GM23248 (cell line): Measurements from ENCODE around the gene ANKRD63.

Experiments
- EZH2 ChIP-seq: fragments of 200-600 bp; sonication (generic); IDR thresholded peaks from 2 replicates; pipeline ENCODE4 v1.6.1; 2018; ENCODE audit warnings: antibody characterized with exemption, mild to moderate bottlenecking; ENCODE audit not compliant: insufficient read depth, poor library complexity, severe bottlenecking
- EZH2phosphoT487 ChIP-seq: fragments of 200-600 bp; sonication (generic); IDR thresholded peaks from 2 replicates; pipeline ENCODE4 v1.6.1; 2018; ENCODE audit warnings: antibody characterized with exemption, moderate library complexity, mild to moderate bottlenecking, low read depth; ENCODE audit not compliant: insufficient read depth

DNA sequence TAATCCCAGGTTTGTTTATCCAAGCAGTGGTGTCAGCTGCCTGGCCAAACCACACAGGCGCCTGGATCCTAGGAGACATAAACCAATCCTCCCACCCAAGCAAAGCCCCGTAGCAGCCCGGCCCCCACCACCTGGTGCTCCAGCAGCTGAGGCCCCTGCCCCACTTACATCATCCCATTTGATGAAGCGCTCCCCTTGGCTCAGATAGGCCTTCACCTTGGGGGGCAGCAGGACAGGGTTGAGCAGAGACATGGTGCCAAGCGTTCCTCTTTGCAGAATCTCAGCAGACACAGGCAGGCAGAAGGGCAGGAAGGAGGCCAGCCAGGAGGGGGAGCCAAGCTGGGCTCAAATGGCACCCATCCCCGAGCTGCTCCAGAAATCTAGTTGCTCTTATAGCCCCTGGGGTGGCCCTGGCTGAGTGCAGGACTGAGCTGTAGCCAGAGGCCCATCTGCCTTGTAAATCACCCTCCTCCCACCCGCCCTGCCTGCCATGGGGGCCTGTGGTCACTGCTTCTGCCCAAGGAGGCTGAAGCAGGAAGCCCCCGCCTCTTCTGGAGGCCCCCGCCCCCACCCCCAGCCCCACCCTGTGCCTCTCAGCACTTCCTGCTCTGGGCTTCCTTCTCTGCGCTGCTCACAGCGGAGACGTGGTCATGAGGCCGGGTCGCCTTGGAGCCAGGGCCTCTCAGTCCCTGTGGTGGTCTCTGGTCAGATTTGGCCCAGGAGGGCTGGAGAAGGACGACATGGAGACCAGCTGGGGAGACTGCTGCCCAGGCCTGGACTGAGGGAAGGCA is 24.8 kb upstream of the ANKRD63 start, which contains the start of gene PLCB2:
- TF ChIP-seq EZH2 = no peak
- TF ChIP-seq EZH2phosphoT487 = no peak
